Measurements from ENCODE around the gene RGL2. TPM values are rescaled to one million over a fixed set of nuclear protein-coding genes. Genes with fewer than 3 reads are reported as not detected.

Gene RGL2
- total and polyA plus RNA-seq, 2 donors (not counting 3 experiments of a cell fraction or from before 2014, with no cell fraction given) = 87.7 to 90.3 TPM

DNA sequence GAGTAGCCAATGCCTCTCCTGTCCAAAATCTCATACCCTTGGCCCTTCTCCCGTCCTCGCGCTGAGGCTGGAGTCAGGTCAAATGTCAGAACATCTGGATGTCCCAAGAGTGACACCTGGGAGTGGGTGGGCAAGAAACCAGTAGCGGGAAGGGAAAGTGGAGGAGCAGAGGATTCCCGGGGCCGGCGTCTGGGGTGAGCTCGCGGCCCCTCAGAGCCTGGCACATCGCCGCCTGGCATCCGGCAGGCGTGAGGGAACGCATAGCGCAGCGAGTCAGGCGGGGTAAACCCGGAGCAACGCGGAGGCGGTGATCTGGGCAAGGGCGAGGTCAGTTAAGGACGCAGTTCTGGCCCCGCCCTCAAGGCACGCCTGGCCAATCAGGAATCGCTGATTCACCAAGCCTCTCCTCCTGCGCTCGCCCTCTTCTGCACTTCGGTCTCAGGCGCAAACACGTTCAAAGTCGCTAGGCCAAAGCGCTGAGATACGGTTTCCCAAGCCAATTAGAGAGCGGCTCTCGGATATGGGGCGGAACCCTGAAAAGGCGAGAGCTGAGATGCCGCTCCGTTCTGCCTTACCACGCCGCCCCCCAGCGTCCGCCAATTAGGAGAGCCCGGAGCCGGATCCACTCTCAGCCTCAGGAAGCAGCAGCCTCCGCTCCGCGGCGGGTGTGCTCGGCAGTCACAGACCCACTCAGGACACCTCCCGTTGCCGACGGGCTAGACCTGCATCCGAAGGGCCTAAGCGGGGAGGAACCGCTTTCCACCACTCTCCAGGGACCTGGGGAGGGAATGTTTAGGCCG lies 49.6 kb downstream of the RGL2 start:
- H2AFZ ChIP-seq (ENCODE audit: low read depth, low read length) = peak overlapping the region; percentile 81
- H4K20me1 ChIP-seq (replicated peaks; ENCODE audit: control insufficient read depth, extremely low read depth, insufficient read depth, low read length) = no peaks in the 10 kb centered on the region
- no TSS peak for BruUV-seq (replicated peaks)
- peak overlapping the region; percentile 91 for H3K4me2 ChIP-seq (ENCODE audit: insufficient read depth, low read length)
- peak overlapping the region; percentile 69 for H3K9ac ChIP-seq (replicated peaks; ENCODE audit: extremely low read depth, insufficient read depth, low read length)
- no peaks in the 10 kb centered on the region for H3K9me3 ChIP-seq (replicated peaks; ENCODE audit: control insufficient read depth, insufficient read depth, low read length)
- H3K9me1 ChIP-seq (replicated peaks; ENCODE audit: control insufficient read depth, extremely low read depth, insufficient read depth, low read length) = no peaks in the 10 kb centered on the region
- H3K36me3 ChIP-seq (ENCODE audit: control insufficient read depth in 2 of 2, extremely low read depth in 1 of 2, insufficient read depth in 2 of 2, low read length in 2 of 2) = peaks cover 0 to 2% of the 10 kb centered on the region in 2 experiments
- intact Hi-C loops (cut with micrococcal nuclease) = loop anchor here (1.0 to 10.0 kb wide), 8 partner anchors 22 to 364 kb away; partner anchors contain the start of genes RING1, RXRB, SLC39A7 and VPS52
- ChIA-PET CTCF (interaction anchor here (0.9 to 4.5 kb wide), 35 partner anchors 11 to 658 kb away, joined by 3 to 99 read pairs (median 9); partner anchors contain the start of genes HSD17B8, RGL2, RING1 and RPS18), POLR2A (interaction anchor here (0.7 to 2.7 kb wide), 5 partner anchors 23 to 277 kb away, joined by 3 to 12 read pairs (median 4); partner anchors contain the start of genes RING1, RPS18 and VPS52)
- dilution Hi-C loops (cut with MboI; ENCODE audit: extremely low pct_ligation_motif_present, low sequenced_read_pairs) = no loop called here
- peaks cover 0 to 2% of the 10 kb centered on the region in 2 experiments for H3K27me3 ChIP-seq (ENCODE audit: control insufficient read depth in 2 of 2, insufficient read depth in 2 of 2, low read length in 2 of 2)
- TF ChIP-seq EZH2 (IDR thresholded peaks at IDR 0.05; ENCODE audit: borderline replicate concordance, low read depth, low read length, severe bottlenecking) (no peak), POLR2AphosphoS5 (IDR thresholded peaks at IDR 0.05; ENCODE audit: insufficient read depth, low read depth, low read length) (peak; percentile 91), MYC (IDR thresholded peaks at IDR 0.05; ENCODE audit: low read depth, low read length) (peak; percentile 10), MAX (IDR thresholded peaks at IDR 0.05; ENCODE audit: insufficient read depth, insufficient read length) (peak; percentile 27), GATA2 (IDR thresholded peaks at IDR 0.05; ENCODE audit: insufficient read depth, insufficient read length, low read depth, low read length) (no peak), FOS (IDR thresholded peaks at IDR 0.05; ENCODE audit: borderline replicate concordance, insufficient read depth, low read length) (peak; percentile 33), POLR2A (IDR thresholded peaks at IDR 0.05; ENCODE audit: low read depth, low read length) (peak; percentile 93), JUN (IDR thresholded peaks at IDR 0.05; ENCODE audit: borderline replicate concordance, insufficient read depth, insufficient read length, low read depth) (no peak)
- TF ChIP-seq, protein P1, sequence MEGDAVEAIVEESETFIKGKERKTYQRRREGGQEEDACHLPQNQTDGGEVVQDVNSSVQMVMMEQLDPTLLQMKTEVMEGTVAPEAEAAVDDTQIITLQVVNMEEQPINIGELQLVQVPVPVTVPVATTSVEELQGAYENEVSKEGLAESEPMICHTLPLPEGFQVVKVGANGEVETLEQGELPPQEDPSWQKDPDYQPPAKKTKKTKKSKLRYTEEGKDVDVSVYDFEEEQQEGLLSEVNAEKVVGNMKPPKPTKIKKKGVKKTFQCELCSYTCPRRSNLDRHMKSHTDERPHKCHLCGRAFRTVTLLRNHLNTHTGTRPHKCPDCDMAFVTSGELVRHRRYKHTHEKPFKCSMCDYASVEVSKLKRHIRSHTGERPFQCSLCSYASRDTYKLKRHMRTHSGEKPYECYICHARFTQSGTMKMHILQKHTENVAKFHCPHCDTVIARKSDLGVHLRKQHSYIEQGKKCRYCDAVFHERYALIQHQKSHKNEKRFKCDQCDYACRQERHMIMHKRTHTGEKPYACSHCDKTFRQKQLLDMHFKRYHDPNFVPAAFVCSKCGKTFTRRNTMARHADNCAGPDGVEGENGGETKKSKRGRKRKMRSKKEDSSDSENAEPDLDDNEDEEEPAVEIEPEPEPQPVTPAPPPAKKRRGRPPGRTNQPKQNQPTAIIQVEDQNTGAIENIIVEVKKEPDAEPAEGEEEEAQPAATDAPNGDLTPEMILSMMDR (IDR thresholded peaks at IDR 0.05; ENCODE audit: extremely low read depth in 1 of 2, insufficient read depth in 1 of 2, low read depth in 1 of 2, low read length in 2 of 2) = peak in 1 of 2 donors; percentile 21
- H3K27ac ChIP-seq (ENCODE audit: insufficient read depth, low read depth, low read length) = peak overlapping the region; percentile 72
- peak overlapping the region; percentile 18 to 69 (median 38) for H3K4me3 ChIP-seq (replicated peaks in 1 of 3; ENCODE audit: insufficient read depth in 1 of 3, low read depth in 1 of 3, low read length in 3 of 3)
- H3K4me1 ChIP-seq (ENCODE audit: control insufficient read depth, extremely low read depth, insufficient read depth, low read length) = peaks cover 23% of the 10 kb centered on the region
- DNase-seq (ENCODE audit: low read depth, low spot score) (peak; percentile 100), FAIRE-seq (peak; percentile 98)
- H3K79me2 ChIP-seq (ENCODE audit: control insufficient read depth, insufficient read depth, low read length) = no peaks in the 10 kb centered on the region

All from endothelial cell of umbilical vein (primary cell).